Kidney epithelial cell (primary cell): ENCODE measurements around the gene GPR61. TPM values are rescaled to one million over a fixed set of nuclear protein-coding genes. Genes with fewer than 3 reads are reported as not detected.
A peak's percentile ranks its signal among the peaks of the same experiment; 100 is the strongest.

Experiments used
- DNase-seq: peaks from one replicate; pipeline ENCODE4 v3.0.0-alpha.2; 2010; ENCODE audit warnings: low read depth
- H3K27me3 ChIP-seq: 2 replicates; pipeline ENCODE4 v1.6.0; 2011; ENCODE audit warnings: low read length; ENCODE audit not compliant: control insufficient read depth, insufficient read depth
- H3K36me3 ChIP-seq: 2 replicates; pipeline ENCODE4 v1.5.1; 2011; ENCODE audit warnings: low read length; ENCODE audit not compliant: control insufficient read depth, insufficient read depth
- H3K4me3 ChIP-seq: 2 replicates; pipeline ENCODE4 v1.5.1; 2011; ENCODE audit warnings: low read depth, mild to moderate bottlenecking, control low read depth, low read length
- CTCF ChIP-seq: IDR thresholded peaks from 2 replicates; pipeline ENCODE4 v1.5.1; 2011; ENCODE audit warnings: mild to moderate bottlenecking, moderate library complexity, low read length, control low read depth, inconsistent platforms; ENCODE audit not compliant: insufficient read depth, poor library complexity, severe bottlenecking
- total RNA-seq: library from RNA; depleted of rRNA; stranded (reverse); fragments of >200 nt; gene quantifications from 2 replicates; pipeline ENCODE4 v1.2.3, GENCODE V29; 2015

GPR61 gene
- total RNA-seq, 1 donor from 2014 or later, result not detected

- DNase-seq, result no peak
- no peak for TF ChIP-seq CTCF
- Histone ChIP-seq H3K27me3 (no peaks in the 10 kb centered on the region), H3K4me3 (no peak overlapping the region), H3K36me3 (peaks cover 2% of the 10 kb centered on the region)
These were observed 46.4 kb upstream of the GPR61 start for GRCh38 chr1:109493227-109493626.

GRCh38 chr1:109493805-109494539 is 45.7 kb upstream of the GPR61 start, which contains the start of gene CYB561D1:
Gene CYB561D1, plus strand, starts transcription at chr1:109494094. Its CDS starts 46 bp downstream, at chr1:109494140.
- peak; percentile 80 for TF ChIP-seq CTCF
- Histone ChIP-seq H3K4me3 (peak within 1 kb of the TSS; percentile 99), H3K36me3 (peaks cover 2% of the 10 kb centered on the region), H3K27me3 (no peaks in the 10 kb centered on the region)
- no peak for DNase-seq

GRCh38 chr1:109495738-109496137 is 43.9 kb upstream of the GPR61 start:
- H3K27me3 ChIP-seq, result no peaks in the 10 kb centered on the region

GRCh38 chr1:109497449-109498160 is 42.1 kb upstream of the GPR61 start:
- TF ChIP-seq CTCF, result no peak
- H3K27me3 ChIP-seq, result no peaks in the 10 kb centered on the region
- H3K4me3 ChIP-seq, result no peak overlapping the region
- H3K36me3 ChIP-seq, result peaks cover 2% of the 10 kb centered on the region
- DNase-seq, result no peak

More at GRCh38 chr1:109495738-109496137, 43.9 kb upstream of the GPR61 start:
- TF ChIP-seq CTCF, result no peak
- Histone ChIP-seq H3K4me3 (no peak overlapping the region), H3K36me3 (peaks cover 2% of the 10 kb centered on the region)
- DNase-seq, result no peak

GRCh38 chr1:109498161-109498801 is 41.4 kb upstream of the GPR61 start:
- no peak for DNase-seq
- no peaks in the 10 kb centered on the region for H3K27me3 ChIP-seq
- H3K4me3 ChIP-seq, result no peak overlapping the region
- TF ChIP-seq CTCF, result peak; percentile 73
- peaks cover 2% of the 10 kb centered on the region for H3K36me3 ChIP-seq
